ENCODE measurements around the gene TMEM259. TPM values are rescaled to one million over a fixed set of nuclear protein-coding genes. Genes with fewer than 3 reads are reported as not detected.

TMEM259 gene
- total and polyA plus RNA-seq, 2 donors from 2014 or later = 129 to 180 TPM

GRCh38 chr19:1066748-1067340, 45.9 kb upstream of the TMEM259 start, which contains the start of gene ARHGAP45:
Gene ARHGAP45 (plus strand): TSS chr19:1067167. CDS start chr19:1067406, 239 bp downstream.
- Histone ChIP-seq H3K9me3 (ENCODE audit: control insufficient read depth in 2 of 3, insufficient read depth in 1 of 3, low read length in 3 of 3) (no peaks in the 10 kb centered on the region), H3K27me3 (ENCODE audit: control insufficient read depth, insufficient read depth, low read length) (peaks cover 17% of the 10 kb centered on the region), H3K9ac (ENCODE audit: low read length in 3 of 3) (no peak within 1 kb of the TSS), H3K36me3 (ENCODE audit: control insufficient read depth in 2 of 3, insufficient read depth in 3 of 3, low read length in 3 of 3) (no peaks in the 10 kb centered on the region), H3K27ac (ENCODE audit: low read depth in 2 of 2, low read length in 2 of 2) (peak within 1 kb of the TSS in 1 of 2 donors; percentile 72), H3K4me3 (ENCODE audit: low read length in 3 of 3) (no peak within 1 kb of the TSS), H3K4me1 (ENCODE audit: control insufficient read depth in 2 of 3, insufficient read depth in 2 of 3, low read depth in 1 of 3, low read length in 3 of 3) (peaks cover 0 to 19% (median 4%) of the 10 kb centered on the region in 3 donors)
- no peak for FAIRE-seq
- TF ChIP-seq, protein P1, sequence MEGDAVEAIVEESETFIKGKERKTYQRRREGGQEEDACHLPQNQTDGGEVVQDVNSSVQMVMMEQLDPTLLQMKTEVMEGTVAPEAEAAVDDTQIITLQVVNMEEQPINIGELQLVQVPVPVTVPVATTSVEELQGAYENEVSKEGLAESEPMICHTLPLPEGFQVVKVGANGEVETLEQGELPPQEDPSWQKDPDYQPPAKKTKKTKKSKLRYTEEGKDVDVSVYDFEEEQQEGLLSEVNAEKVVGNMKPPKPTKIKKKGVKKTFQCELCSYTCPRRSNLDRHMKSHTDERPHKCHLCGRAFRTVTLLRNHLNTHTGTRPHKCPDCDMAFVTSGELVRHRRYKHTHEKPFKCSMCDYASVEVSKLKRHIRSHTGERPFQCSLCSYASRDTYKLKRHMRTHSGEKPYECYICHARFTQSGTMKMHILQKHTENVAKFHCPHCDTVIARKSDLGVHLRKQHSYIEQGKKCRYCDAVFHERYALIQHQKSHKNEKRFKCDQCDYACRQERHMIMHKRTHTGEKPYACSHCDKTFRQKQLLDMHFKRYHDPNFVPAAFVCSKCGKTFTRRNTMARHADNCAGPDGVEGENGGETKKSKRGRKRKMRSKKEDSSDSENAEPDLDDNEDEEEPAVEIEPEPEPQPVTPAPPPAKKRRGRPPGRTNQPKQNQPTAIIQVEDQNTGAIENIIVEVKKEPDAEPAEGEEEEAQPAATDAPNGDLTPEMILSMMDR (IDR thresholded peaks at IDR 0.05; ENCODE audit: borderline replicate concordance, extremely low read depth, insufficient read depth) = no peak
- intact Hi-C loops (cut with DNase I) = no loop called here
- DNase-seq = peak in 1 of 5 donors; percentile 89

- intact Hi-C loops (cut with DNase I) = no loop called here
- FAIRE-seq = no peak
- H3K4me1 ChIP-seq (ENCODE audit: control insufficient read depth in 2 of 3, insufficient read depth in 2 of 3, low read depth in 1 of 3, low read length in 3 of 3) = peaks cover 0 to 19% (median 4%) of the 10 kb centered on the region in 3 donors
- H3K9me3 ChIP-seq (ENCODE audit: control insufficient read depth in 2 of 3, insufficient read depth in 1 of 3, low read length in 3 of 3) = no peaks in the 10 kb centered on the region
- H3K27me3 ChIP-seq (ENCODE audit: control insufficient read depth, insufficient read depth, low read length) = peaks cover 17% of the 10 kb centered on the region
- no peak for DNase-seq
- no peak overlapping the region for H3K4me3 ChIP-seq (ENCODE audit: low read length in 3 of 3)
- no peak overlapping the region for H3K9ac ChIP-seq (ENCODE audit: low read length in 3 of 3)
- TF ChIP-seq, protein P1 (IDR thresholded peaks at IDR 0.05; ENCODE audit: borderline replicate concordance, extremely low read depth, insufficient read depth) = no peak
- H3K36me3 ChIP-seq (ENCODE audit: control insufficient read depth in 2 of 3, insufficient read depth in 3 of 3, low read length in 3 of 3) = no peaks in the 10 kb centered on the region
- no peak overlapping the region for H3K27ac ChIP-seq (ENCODE audit: low read depth in 2 of 2, low read length in 2 of 2)
These were observed 45.4 kb upstream of the TMEM259 start for GRCh38 chr19:1066251-1066747.

- Histone ChIP-seq H3K36me3 (ENCODE audit: control insufficient read depth in 2 of 3, insufficient read depth in 3 of 3, low read length in 3 of 3) (no peaks in the 10 kb centered on the region), H3K4me1 (ENCODE audit: control insufficient read depth in 2 of 3, insufficient read depth in 2 of 3, low read depth in 1 of 3, low read length in 3 of 3) (peaks cover 0 to 19% (median 4%) of the 10 kb centered on the region in 3 donors), H3K27ac (ENCODE audit: low read depth in 2 of 2, low read length in 2 of 2) (no peak overlapping the region), H3K9me3 (ENCODE audit: control insufficient read depth in 2 of 3, insufficient read depth in 1 of 3, low read length in 3 of 3) (no peaks in the 10 kb centered on the region), H3K9ac (ENCODE audit: low read length in 3 of 3) (no peak overlapping the region), H3K27me3 (ENCODE audit: control insufficient read depth, insufficient read depth, low read length) (peaks cover 16% of the 10 kb centered on the region), H3K4me3 (ENCODE audit: low read length in 3 of 3) (no peak overlapping the region)
- TF ChIP-seq, protein P1 (IDR thresholded peaks at IDR 0.05; ENCODE audit: borderline replicate concordance, extremely low read depth, insufficient read depth) = no peak
- DNase-seq (no peak), FAIRE-seq (no peak)
- intact Hi-C loops (cut with DNase I) = no loop called here
These were observed 44.7 kb upstream of the TMEM259 start for GRCh38 chr19:1065606-1066109.

All from kidney (tissue), 14 donors.